Activated CD4-positive, alpha-beta T cell treated with anti-CD3 and anti-CD28 coated beads, Interleukin-2, amount 50 U/mL, for 1 hour (primary cell): ENCODE measurements around the gene PRKCH.
"Not testable (repeated sequence)": the region's sequence is repeated elsewhere in the genome, so short reads cannot be mapped to it uniquely, and the experiment has no call there.

Experiments
- DNase-seq: peaks from one replicate; pipeline ENCODE4 v3.0.0-alpha.2; 2020

PRKCH gene

DNA sequence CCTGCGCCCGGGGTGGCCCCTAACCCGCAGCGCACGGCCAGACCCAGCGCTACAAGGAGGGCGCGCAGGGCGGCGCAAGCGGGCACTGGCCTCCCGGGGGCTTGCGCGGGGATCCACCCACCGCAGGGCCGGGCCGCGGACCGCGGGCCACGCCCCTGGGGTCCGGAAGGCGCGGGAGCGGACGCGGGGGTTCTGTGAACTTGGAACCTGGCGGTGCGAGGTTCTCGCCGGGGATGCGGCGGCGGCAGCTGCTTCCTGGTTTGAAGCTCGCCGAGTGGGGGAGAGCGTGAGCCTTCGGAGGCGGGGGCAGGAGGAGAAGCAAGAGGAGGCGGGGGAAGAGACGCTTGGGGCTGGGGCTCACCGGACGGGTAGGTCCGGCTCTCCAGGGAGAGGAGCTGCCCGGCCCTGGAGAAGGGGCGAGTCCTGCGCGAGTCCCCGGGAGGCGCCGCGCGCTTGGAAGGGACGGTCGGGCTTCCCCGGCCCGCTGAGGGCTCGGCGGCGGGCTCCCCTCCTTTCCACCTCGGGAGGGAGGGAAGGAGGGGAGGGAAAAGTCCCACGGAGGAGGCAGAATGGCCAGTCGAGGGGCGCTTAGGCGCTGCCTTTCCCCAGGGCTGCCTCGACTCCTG is at the start of gene PRKCH:
TSS of gene PRKCH (plus strand) at position 195 of the 626 bp plus-strand sequence. CDS start 523 bp downstream, outside the sequence.
- peak; percentile 85 for DNase-seq

DNA sequence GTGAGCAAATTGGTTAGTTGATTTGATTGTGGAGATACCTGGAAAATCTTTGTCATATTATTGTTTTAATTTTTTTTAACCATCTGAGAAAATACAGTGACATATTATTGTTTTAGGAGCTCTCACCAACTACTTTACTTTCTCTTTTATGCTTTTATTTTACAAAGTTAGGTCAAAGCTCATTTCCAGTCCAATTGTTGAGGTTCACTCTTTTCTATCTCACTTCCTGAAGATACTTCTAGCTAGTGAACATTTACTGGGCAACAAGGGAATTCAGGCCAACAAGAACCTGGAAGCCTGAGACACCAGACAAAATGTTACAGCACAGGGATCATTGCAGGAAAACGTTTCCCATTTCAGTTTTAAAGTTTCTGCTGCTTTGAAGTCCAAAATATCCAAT is 44.1 kb upstream of the PRKCH start:
- DNase-seq = no peak

DNA sequence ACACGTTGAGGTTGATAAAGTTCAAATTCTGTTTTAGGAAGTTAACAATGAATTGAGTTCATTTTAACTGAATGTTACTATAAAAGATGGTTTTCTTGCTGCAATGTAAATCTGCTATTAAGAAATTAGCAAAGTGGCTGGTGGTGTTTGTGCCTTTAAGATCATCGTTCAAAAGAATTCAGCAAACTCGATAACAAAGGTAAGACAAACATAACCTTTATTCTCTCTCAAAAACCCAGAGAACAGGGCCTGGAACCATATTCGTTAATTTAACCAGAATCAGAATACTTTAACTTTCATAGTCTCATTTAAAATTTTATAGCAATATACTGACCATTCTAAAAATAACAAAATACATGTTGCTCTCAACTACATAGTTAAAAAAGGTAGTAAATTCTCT is 43.6 kb upstream of the PRKCH start:
- DNase-seq = no peak

DNA sequence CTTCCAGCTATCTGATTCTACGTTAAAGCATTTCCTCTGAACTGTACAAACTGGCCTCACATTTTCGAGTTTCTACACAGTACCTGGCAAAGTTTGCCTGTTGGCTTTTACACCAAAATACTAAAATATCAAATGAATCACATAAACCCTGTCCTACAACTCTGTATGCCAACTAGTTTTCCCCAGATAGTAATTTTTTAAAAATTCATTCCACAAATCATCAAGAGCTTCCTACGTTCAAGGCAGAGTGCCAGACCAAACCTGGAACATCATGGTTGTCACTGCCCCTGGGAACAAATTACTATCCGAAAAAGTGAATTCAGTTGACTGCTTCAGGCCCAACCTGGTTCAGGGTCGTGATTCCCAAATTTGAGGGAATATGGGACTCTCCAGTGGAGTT is 42.3 kb upstream of the PRKCH start:
- DNase-seq = no peak

DNA sequence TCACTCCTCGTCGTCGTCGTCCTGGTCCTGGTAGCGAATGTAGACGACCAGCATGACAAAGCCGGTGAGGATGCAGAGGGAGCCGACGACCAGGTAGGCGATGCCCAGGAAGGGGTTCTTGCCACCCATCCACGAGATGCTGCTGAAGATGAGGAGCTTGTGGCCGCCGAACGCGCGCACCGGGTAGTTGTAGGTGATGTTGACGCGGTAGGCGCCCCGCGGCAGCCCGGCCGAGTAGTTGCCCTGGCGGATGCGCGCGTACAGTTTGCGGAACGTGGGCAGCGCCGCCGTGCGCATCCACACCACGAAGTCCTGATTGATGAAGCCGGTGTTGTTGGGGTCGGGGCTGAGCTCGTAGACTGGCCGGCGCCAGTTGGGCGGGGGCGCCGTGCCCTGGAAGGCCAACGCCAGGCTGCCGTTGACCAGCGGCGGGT is 41.3 kb upstream of the PRKCH start:
- peak; percentile 41 for DNase-seq

DNA sequence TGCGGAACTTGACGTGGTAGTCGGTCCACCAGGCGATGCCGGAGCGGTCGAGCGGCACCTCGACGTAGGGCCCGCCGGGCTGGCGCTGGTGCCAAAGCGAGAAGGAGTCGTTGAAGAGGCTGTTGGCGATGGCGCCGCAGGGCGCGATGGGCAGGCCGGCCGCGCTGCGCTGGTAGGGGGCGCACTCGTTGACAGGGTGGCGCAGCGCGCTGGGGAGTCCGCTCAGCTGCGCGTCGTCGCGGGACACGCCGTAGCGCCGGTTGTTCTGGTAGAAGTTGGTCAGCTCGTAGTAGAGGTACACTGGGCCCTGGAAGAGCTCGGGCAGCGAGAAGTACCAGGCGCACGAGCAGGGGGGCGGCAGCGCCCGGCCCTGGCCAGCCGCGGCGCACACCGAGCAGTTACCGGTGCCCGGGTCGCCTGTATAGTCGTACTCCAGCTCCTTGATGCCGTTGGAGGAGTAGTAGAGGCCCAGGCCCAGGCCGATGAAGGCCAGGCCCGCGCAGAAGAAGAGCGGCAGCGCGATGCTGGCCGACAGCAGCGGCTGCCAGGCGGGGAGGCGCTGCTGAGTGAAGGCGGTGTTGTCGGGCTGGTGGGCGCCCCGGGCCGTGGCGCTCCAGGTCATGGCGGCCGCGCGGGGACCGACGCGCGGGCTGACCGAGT is 40.7 kb upstream of the PRKCH start:
- peak; percentile 83 for DNase-seq

DNA sequence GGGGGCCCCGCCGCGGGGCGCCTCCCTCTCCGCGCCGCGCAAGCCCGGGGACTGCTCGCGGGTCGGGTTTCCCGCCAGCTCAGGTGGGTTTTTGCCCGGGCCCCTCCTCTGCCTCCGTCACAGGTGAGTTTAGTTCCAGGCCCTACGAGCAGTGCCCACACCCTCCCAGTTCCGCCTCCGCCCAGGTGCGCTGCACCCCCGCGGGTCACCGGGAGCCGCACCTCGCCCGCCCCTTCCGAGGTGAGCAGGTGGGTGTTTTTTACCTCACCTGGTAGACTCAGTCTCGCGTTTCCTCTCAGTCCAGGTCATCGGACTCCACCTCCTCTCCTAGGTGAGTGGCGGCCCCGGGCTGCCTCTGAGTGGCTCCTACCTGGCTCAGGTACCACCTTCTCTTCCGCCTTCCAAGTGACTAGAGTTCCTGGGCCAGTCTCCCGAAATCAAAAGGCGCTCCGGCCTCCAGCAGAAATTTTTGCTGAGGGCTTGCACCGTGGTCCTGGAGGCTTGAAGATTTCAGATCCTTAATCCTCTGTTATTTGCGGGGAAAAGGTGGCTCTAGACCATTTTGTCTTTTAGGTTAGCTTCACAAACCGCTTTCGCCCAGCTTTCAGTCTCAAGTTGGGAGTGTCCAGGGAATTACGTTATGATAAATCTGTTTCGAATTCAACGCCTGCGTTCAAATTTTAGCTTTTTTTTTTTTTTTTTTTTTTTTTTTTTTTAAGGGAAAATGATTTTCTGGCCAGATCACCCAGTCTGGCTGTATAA is 40.0 kb upstream of the PRKCH start, which contains the start of gene TMEM30B:
TSS of gene TMEM30B (minus strand) at position 153 of the 762 bp plus-strand sequence. CDS start 191 bp downstream, outside the sequence.
- peak; percentile 47 for DNase-seq

DNA sequence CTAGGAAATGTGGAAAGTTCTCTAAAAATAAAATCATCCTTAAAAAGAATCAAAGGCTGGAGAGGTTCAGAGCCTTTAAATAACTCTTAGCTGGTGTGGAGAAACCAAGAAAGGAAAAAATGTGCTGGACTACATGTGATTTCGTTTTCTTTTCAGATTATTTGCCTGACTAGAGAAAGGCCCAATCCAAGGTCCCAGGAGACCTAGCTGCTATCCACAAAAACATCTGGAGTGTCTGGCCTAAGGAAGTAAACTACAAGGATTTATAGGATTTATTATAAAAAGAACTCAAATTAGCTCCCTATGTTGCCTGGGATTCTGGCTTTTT is 39.5 kb upstream of the PRKCH start:
- DNase-seq = no peak

DNA sequence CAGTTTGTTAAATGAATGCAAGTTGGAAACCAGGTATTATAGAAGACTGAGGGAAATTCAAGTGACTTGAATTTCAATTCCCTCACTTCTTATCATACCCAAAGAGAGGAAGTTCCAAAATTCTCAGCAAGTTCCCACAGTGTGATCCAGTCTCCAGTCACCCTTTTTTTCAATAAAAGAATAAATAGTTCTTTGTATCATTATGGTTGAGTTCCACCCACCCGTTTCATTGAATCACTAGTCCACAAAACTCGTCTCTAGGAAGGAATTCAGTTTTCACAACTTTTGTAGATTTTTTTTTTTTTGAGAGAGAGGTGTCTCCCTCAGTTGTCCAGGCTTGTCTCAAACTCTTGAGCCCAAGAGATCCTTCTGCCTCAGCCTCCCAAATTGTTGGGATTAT is 38.6 kb upstream of the PRKCH start:
- no peak for DNase-seq

DNA sequence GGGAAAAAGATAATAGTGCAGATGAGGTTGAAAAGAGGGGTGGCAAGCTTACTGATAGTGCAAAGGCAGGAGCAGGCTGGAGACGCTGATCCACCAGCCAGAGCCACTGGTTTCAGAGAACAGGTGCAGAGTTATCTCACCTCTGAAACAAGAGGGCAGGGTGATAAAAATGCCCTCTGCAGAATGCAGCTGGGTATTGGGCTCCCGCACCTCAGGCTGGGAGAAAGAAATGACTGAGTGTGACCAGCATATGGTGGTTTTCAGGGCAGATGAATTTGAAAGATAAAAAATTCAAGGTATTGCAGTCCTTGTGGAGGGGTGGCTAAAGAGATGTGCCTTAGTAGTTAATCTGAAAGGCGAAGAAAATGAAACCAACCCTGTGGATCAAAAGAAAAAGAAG is 37.4 kb upstream of the PRKCH start:
- DNase-seq = no peak

DNA sequence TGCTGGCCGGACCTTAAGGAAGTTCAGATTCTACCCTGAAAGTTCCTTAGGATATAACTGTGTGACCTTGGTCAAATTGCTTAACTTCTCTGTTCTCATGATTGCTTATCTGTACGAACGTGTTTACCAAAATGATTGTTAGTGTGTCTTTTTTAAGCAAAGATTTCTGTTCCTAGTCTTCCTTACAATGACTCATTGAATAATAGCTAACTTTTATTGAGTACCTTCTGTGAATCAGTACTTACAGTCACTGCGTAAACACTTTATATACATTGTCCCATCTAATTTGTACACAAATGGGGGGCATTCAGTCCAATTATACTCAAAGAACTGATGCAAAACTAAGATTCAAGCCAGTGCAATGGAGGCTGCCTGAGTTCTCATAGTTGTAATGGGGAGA is 36.0 kb upstream of the PRKCH start:
- no peak for DNase-seq

DNA sequence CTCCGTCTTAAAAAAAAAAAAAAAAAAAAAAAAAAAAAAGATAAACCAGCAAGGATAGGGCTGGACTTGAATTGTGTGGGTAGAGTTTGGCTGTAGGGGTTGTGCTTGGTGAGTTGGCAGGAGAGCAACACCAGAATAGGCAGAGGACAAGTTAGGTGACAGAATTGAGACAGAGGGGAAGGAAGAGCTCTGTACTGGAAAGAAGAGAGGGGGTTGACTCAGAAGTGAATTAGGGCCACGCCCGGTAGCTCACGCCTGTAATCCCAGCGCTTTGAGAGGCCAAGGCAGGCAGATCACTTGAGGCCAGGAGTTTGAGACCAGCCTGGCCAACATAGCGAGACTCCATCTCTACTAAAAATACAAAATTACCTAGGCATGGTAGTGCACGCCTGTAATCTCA is 34.2 kb upstream of the PRKCH start:
- DNase-seq = no peak

DNA sequence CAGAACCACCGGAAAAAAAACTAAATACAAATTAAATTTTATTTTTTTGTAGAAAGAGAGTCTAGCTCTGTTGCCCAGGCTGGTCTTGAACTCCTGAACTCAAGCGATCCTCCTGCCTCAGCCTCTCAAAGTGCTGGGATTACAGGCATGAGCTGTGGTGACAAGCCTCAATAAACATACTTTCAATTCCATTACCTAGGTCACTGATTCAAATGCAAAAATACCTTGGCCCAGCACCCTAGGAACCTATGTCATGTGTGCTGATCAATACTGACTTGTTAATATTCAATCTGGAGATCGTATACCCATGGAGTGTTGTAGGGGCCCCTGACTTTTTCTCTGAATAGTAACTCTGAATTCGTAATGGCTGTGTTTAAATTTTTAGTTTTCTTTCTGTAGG is 33.2 kb upstream of the PRKCH start:
- no peak for DNase-seq

DNA sequence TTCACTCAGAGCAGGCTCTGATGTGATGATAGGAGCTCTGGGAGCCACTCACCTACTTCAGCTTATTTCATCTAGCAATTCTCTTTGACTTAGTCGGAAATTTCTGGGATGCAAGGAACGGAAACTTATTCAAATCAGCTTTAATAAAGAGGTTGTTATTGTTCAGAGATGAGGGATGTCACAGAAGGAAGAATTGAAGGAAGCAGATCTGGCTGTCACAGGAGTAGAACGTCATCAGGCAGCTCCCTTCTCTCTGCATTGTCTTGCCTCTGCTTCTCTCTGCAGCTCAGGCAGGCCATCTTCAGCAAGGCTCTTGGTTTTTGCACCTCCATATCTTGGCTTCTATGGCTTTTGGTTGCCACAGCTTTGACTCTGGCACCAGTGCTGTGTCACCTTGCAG is 32.7 kb upstream of the PRKCH start:
- DNase-seq = no peak

DNA sequence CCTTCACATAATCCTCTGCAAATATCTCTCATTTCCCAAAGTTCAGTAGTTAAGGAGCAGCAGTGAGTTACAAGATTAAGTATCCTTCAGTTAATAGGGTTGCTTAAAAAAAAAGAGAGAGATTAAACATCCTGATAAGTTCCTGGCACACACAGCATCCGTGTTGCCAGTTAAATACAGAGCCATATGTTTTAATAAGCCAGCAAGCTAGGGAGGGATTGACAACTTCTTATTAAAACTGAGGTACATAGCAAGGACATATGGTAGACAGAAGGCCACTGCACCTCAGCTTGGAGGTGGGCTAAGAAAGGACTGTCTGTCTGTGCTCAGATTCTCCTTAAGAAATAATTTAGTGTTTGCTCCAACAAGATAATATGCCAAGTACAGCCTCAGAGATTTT is 30.7 kb upstream of the PRKCH start:
- DNase-seq = no peak

DNA sequence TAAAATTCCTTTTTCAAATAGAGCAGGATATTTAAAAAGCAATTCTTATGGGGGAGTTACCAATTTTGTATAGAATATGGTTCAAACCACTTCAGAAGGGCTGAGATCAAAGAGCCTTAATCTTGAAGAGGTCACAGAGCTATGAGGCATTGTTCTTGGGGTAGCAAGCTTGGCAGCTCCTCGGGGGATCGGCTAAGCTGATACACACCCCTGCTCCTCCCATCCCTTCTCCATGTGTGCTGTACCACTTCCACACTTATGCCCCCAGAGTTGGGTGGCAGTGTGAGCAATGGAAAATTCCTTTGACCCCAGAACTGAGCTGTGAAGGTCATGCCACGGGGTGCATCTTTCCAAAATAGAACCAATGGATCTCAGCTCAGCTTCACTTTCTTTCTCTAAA is 25.2 kb upstream of the PRKCH start:
- no peak for DNase-seq

DNA sequence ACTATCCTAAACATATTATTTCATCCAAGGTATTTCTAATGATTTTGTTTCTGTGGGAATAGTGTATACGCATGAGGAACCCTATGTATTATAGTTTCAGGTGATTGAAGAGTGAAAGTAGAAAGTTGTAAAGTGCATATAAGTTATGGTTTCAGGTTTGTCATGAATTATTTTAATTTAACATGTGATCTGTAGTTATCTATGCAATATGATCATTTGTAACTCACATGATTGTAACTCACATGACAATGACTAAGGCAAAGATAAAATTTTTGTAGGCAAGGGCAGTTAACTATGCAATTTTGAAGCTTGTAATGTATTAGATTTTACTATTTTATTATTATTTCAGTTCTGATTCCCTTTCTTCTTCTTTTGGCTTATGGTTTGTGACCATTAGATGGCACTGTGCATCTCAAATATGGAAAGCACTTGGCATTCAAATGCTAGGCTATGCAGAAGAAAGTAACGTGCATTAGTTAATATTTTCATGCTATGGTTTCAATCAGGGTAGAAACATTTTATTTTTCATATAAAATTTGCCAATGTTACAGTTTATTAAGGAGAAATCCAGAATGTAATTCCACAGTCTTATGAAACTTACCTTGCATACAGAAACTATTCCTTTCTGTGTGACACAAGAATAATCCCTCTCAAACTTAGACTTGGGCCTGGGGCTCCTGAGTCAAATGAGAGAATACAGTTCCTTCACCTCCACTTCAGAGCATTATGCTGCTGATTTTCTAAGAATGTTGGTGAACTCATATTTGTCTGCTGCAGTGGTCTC is 24.5 kb upstream of the PRKCH start:
- no peak for DNase-seq

DNA sequence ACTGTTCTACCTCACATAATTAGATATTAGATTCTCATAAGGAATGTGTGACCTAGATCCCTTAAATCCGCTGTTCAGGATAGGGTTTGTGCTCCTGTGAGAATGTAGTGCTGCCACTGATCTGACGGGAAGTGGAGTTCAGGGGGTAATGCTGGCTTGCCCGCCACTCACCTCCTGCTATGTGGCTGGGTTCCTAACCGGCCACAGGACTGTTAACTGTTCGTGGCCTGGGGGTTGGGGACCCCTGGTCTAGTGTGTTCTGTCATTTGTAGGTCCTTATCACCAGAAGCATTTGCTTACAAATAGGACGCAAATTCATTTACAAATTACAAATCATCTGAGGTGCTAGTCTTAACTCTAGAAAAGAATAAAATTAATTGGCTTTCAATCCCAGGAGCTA is 23.8 kb upstream of the PRKCH start:
- DNase-seq = no peak

DNA sequence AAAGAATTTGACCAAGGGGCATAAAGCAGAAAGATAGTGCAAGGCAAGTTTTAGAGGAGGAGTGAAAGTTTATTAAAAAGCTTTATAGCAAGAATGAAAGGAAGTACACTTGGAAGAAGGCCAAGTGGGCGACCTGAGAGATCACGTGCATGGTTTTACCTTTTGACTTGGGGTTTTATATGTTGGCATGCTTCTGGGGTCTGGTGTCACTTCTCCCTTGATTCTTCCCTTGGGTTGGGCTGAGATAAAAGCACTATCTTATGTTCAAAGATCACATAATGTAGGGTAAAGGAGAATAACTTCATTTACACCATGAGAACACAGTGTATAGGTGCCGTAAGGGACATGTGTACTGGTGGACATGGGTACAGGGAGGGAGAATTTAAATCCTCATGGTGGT is 22.6 kb upstream of the PRKCH start:
- no peak for DNase-seq

DNA sequence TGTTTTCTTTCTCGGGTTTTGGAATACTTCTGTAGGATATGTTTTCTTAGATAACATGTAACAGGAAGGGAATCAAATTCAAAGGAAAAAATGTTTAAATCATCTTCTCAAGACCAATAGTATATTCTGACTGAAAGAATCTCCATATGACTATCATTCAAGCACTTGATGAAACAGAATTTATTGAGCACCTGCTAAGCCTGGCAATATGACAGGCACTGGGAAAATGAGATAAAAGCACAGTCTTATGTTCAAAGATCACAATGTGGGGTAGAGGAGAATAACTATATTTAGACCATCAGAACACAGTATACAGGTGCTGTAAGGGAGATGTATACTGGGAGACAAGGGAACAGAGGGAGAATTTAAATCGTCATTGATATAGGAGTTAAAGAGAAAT is 21.2 kb upstream of the PRKCH start:
- DNase-seq = no peak

DNA sequence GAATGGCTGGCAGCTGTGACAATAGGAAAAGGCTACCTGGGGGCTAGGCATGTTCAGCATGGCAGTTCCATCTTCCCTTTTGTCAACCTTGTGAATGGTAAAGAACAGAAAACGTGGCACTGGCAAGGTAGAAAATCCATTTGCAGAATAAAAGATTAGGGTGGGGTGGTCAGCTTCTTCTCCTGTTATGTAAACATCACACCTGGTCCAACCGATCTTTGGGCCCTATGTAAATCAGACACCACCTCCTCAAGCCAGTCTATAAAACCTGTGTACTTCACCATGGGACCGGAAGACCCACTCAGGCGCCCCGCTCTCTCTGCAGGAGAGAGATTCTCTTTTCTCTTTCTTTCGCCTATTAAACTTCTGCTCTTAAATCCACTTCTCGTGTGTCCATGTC is 20.6 kb upstream of the PRKCH start:
- no peak for DNase-seq

DNA sequence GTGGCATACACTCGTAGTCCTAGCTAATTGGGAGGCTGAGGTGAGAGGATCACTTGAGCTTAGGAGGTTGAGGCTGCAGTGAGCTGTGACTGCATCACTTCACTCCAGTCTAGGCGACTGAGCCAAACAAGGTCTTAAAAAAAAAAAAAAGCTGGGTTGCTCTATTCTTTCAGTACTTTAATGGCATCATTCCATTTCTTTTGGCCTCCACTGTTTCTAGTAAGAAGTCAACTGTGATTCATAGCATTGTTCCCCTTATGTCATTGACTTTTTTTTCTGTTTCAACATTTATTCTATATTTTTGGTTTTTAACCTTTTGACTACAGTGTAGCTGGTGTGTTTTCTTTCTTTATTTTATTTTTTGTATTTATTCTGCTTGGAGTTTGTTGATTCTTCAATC is 16.7 kb upstream of the PRKCH start:
- no peak for DNase-seq

DNA sequence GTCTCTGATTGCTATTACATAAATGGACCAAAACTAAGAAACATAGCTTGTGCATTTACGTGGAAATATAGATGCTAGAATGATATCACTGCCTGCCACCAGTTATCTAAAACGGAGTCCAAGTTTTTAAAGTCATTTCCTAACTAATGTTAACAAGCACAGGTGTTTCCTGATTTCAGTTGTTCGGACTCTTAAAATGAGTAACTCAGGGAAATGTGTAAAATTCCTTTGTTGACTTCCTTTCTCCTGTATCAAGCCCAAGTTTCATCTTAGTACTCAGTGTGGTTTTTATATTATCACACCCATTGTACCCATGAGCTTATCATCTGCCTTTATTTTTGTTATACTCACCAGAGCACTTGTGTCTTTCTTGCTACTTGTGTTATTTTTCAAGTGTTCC is 13.2 kb upstream of the PRKCH start:
- no peak for DNase-seq

DNA sequence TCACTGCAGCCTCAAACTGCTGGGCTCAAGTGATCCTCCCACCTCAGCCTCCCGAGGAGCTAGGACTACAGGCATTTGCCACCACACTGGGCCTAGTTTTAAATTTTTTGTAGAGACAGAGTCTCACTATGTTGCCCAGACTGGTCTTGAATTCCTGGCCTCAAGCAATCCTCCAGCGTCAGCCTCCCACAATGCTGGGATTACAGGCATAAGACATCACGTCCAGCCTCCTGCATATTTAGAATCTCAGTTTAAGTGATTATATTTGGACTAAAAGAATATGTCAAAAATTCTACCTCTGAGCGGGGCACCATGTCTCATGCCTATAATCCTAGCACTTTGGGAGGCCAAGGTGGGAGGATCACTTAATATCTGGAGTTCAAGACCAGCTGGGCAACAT is 12.7 kb upstream of the PRKCH start:
- not testable (repeated sequence) for DNase-seq
